Ovary (tissue), 3 donors: ENCODE measurements around the gene GYS1.

Experiments
- CTCF ChIP-seq, 3 donors: fragments of 450-650 bp in 2 of 3; fragments of 200-600 bp in 1 of 3; IDR thresholded peaks; one replicate each; pipeline versions ENCODE4 v1.5.1 to v1.8.0; 2016 to 2022; ENCODE audit warnings: antibody characterized with exemption in 3 of 3, mild to moderate bottlenecking in 1 of 3
- POLR2A ChIP-seq: fragments of 450-650 bp; IDR thresholded peaks from one replicate; pipeline ENCODE4 v1.6.1; 2017; ENCODE audit warnings: antibody characterized with exemption, mild to moderate bottlenecking, moderate library complexity
- donor health status: DM: no; HTN: no; CAD: no.

- TF ChIP-seq CTCF (IDR thresholded peaks at IDR 0.05) (no peak), POLR2A (no peak)
These were observed 4.2 kb downstream of the GYS1 start for GRCh38 chr19:48988860-48989259.
